ENCODE measurements around the gene G6PD.

- TF ChIP-seq CTCF (IDR thresholded peaks at IDR 0.05) = no peak
- TF ChIP-seq POLR2A (IDR thresholded peaks at IDR 0.05) = no peak
These were observed 44.5 kb downstream of the G6PD start for GRCh38 chrX:154502098-154502497.

Data from lower leg skin (tissue), 3 donors.